GM13976 (cell line): ENCODE results near the gene ACTL10.

Experiments used
- DNase-seq: peaks from one replicate; pipeline ENCODE4 v3.0.0; 2012; ENCODE audit warnings: low spot score
- in situ Hi-C: fragments of 300-500 bp; cut with MboI; formaldehyde crosslinking; loops from one replicate; pipeline ENCODE4 v1.12.0; 2022; ENCODE audit warnings: low sequenced_read_pairs, mixed read lengths, inconsistent platforms; ENCODE audit not compliant: unreplicated experiment
- TF ChIP-seq, protein P1 (sequence below): IDR thresholded peaks from 2 replicates; pipeline ENCODE4 v1.5.1; 2012; ENCODE audit warnings: borderline replicate concordance, mild to moderate bottlenecking; ENCODE audit not compliant: insufficient read depth; ENCODE audit errors: extremely low read depth, missing control alignments, control extremely low read depth

The ACTL10 gene

DNA sequence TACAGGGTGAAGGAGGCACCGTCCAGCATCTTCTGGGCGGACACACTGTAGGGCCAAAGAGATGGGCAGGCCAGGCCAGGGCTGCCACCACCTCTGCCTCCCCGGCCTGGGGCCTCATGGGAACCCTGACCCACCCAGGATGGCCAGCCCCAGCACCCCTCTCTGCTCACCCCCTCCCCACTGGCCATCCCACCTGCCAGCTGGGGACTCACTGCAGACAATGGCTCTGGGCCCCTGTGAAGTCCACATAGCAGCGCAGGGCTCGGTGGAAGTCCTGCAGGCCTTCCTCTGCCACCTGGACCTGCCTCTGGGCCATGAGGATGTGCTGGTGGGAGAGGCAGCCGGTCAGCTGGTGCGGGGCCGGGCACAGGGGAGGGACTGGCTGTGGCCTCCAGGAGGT lies 8.2 kb upstream of the ACTL10 start:
- in situ Hi-C loops, result no loop called here
- TF ChIP-seq, protein P1, sequence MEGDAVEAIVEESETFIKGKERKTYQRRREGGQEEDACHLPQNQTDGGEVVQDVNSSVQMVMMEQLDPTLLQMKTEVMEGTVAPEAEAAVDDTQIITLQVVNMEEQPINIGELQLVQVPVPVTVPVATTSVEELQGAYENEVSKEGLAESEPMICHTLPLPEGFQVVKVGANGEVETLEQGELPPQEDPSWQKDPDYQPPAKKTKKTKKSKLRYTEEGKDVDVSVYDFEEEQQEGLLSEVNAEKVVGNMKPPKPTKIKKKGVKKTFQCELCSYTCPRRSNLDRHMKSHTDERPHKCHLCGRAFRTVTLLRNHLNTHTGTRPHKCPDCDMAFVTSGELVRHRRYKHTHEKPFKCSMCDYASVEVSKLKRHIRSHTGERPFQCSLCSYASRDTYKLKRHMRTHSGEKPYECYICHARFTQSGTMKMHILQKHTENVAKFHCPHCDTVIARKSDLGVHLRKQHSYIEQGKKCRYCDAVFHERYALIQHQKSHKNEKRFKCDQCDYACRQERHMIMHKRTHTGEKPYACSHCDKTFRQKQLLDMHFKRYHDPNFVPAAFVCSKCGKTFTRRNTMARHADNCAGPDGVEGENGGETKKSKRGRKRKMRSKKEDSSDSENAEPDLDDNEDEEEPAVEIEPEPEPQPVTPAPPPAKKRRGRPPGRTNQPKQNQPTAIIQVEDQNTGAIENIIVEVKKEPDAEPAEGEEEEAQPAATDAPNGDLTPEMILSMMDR, result no peak
- no peak for DNase-seq

DNA sequence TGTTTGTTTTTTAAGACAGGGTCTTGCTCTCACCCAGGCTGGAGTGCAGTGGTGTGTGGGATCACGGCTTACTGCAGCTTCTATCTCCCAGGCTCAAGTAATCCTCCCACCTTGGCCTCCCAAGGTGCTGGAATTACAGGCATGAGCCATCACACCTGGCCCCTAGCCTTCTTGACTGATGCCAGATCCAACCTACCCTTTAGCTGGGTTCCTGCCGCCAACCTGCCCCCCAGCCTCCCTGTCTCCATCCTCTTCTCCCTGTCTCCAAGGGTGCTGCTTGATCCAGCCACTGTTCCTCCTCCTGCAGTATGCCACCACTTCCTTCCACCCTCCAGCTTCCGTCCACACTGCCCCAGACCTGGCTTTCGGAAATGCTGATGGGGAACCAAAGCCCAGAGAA lies 7.8 kb upstream of the ACTL10 start:
- no peak for DNase-seq
- in situ Hi-C loops, result no loop called here
- TF ChIP-seq, protein P1, result no peak

DNA sequence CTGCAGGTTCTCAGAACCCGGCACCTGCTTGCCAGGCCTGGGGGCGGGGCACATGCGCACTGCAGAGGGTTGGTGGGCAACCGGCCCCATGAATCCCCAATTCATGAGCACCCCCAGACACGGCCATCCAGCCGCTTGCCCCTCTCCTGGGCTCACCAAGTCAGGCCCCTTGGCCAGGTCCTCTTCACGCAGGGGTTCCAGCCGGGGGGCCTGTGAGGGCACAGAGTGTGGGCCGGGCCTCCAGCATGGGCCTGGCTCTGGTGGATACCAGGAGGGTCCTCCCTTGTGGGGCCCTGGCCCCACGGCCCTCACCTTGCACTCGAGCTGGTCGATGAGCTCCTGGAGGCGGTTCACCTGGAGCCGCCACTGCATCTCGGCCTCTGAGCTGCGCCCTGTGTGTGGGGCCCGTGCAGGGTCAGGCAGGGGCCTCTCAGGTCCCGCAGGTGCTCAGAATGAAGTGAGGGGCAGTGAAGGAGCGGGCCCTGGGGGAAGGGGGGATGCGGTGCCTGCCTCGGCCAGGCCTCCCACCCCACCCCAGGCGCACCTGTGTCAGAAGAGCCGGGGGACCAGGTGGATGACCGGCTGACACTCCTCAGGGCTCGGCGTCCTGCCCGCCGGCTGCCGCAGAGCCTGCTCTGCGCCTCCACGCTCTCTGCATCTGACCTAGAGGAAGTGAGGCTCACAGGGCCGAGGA lies 7.3 kb upstream of the ACTL10 start:
- DNase-seq, result no peak
- TF ChIP-seq, protein P1, result no peak
- in situ Hi-C loops, result loop anchor here (10.0 kb wide), 1 partner anchor 205 kb away; no protein-coding TSS in a partner anchor

DNA sequence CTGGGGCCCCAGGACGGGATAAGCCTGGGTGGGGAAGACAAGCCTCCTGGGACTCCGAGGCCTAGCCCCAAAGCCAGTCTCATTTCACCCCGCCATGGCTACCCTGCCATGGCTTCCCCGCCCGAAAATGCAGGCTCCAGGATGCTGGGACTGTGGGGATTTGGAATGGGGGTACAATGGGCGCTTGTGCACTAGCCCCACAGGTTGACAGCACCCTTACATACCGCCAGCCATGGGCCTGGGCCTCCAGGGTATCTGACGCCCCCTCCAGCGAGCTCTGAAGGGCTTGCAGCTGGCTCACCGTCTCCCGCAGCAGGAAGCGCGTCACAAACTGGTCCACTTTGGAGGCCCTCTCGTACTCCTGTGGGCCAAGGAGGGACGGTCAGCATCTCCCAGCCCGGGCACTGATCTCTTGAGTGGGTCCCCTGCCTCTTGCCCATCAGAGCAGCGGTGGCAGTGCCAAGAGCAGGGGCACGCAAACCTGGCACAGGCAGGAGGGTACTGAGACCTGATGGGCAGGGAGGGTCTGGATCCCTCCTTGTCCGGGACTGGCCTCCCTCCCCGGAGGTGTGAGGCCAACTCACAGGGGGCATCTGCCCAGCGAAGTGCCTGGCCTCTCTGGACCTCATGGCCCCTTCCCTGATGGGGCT lies 6.6 kb upstream of the ACTL10 start:
- in situ Hi-C loops, result loop anchor here (10.0 kb wide), 1 partner anchor 205 kb away; no protein-coding TSS in a partner anchor
- TF ChIP-seq, protein P1, result no peak
- no peak for DNase-seq

DNA sequence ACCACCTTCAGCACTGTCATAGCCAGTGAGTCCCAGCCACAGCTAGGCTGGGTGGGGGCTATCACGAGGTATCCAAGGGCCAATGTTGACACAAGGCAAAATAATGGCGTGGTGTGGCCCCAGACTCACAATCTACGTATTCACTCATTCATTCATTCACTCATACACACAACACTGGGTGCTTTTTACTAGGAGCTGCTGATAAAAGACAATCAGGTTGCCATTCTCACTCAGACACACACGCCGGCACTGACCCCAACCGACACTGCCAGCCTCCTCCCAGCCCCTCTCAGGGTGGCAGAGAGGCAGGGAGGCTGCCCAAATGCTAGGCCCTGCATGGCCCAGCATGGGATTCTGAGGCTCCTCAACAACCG lies 6.1 kb upstream of the ACTL10 start:
- DNase-seq, result no peak
- TF ChIP-seq, protein P1, result no peak
- in situ Hi-C loops, result loop anchor here (10.0 kb wide), 1 partner anchor 206 kb away; no protein-coding TSS in a partner anchor

DNA sequence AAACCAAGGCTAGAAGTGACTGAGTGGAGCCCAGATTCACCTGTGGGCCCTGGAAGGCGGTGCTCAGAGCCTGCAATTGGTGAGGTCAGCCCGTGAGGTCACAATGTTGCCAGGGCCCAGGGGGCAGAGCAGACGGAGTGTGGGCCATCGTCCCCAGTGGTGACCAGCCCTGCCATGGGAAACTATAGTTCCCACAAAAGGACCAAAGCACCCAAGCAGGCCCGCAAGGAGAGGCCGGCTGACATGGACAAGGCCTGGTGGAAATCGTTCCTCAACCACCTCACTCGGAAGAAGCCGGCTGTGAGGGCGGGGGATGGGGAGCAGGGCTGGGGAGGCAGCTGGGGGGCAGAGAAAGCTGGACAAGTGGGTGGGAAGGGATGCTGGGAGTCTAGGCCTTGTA lies 4.6 kb upstream of the ACTL10 start, which contains the start of gene C20orf144:
TSS of gene C20orf144 (plus strand) at position 156 of the 400 bp plus-strand sequence. CDS start at position 175, 19 bp downstream.
- DNase-seq, result no peak
- in situ Hi-C loops, result loop anchor here (10.0 kb wide), 1 partner anchor 207 kb away; no protein-coding TSS in a partner anchor
- TF ChIP-seq, protein P1, result no peak
